ENCODE data around the gene OGFOD2.
"Not testable (repeated sequence)": the region's sequence is repeated elsewhere in the genome, so short reads cannot be mapped to it uniquely, and the experiment has no call there.

Gene OGFOD2

GRCh38 chr12:122974892-122975789 lies at the start of gene OGFOD2:
TSS of gene OGFOD2 (plus strand) at chr12:122975244. CDS start at chr12:122975252, 8 bp downstream.
- DNase-seq: peak; percentile 96

- no peak for DNase-seq
Observed at GRCh38 chr12:122927756-122928403, 47.2 kb upstream of the OGFOD2 start.

GRCh38 chr12:122928404-122929147 lies 46.5 kb upstream of the OGFOD2 start:
- no peak for DNase-seq

- DNase-seq: no peak
Observed at GRCh38 chr12:122929148-122929538, 45.9 kb upstream of the OGFOD2 start.

- no peak for DNase-seq
Observed at GRCh38 chr12:122929812-122930211, 45.2 kb upstream of the OGFOD2 start.

- DNase-seq: no peak
Observed at GRCh38 chr12:122932207-122932606, 42.8 kb upstream of the OGFOD2 start.

- DNase-seq: no peak
Observed at GRCh38 chr12:122934722-122935121, 40.3 kb upstream of the OGFOD2 start.

- no peak for DNase-seq
Observed at GRCh38 chr12:122935318-122935717, 39.7 kb upstream of the OGFOD2 start.

- no peak for DNase-seq
Observed at GRCh38 chr12:122937622-122938091, 37.4 kb upstream of the OGFOD2 start.

- no peak for DNase-seq
Observed at GRCh38 chr12:122939125-122939524, 35.9 kb upstream of the OGFOD2 start.

GRCh38 chr12:122941351-122941750 lies 33.7 kb upstream of the OGFOD2 start:
- not testable (repeated sequence) for DNase-seq

- DNase-seq: no peak
Observed at GRCh38 chr12:122942637-122943036, 32.4 kb upstream of the OGFOD2 start.

- DNase-seq: no peak
Observed at GRCh38 chr12:122943196-122943595, 31.8 kb upstream of the OGFOD2 start.

GRCh38 chr12:122944605-122945592 lies 30.1 kb upstream of the OGFOD2 start:
- DNase-seq: peak; percentile 30

GRCh38 chr12:122946690-122947341 lies 28.2 kb upstream of the OGFOD2 start:
- no peak for DNase-seq

- DNase-seq: no peak
Observed at GRCh38 chr12:122947352-122947792, 27.7 kb upstream of the OGFOD2 start.

GRCh38 chr12:122948605-122949004 lies 26.4 kb upstream of the OGFOD2 start:
- DNase-seq: no peak

- DNase-seq: no peak
Observed at GRCh38 chr12:122949405-122949804, 25.6 kb upstream of the OGFOD2 start.

- DNase-seq: no peak
Observed at GRCh38 chr12:122949816-122950675, 25.0 kb upstream of the OGFOD2 start.

GRCh38 chr12:122951406-122951805 lies 23.6 kb upstream of the OGFOD2 start:
- DNase-seq: no peak

Data from retina (tissue), 1 donor.